T-helper 1 cell treated with Interleukin-12 subunit alpha and Interleukin-12 subunit beta and Interleukin-4 antibody, amounts not matched to agents 30 μg/mL and 1 μg/mL, for 36 hours (primary cell): Measurements from ENCODE around the gene ARHGEF10L.

ENCODE experiments used
- H3K27ac Mint-ChIP-seq: one replicate; pipeline ENCODE4 v1.8.0; 2021; ENCODE audit warnings: mild to moderate bottlenecking, mixed read lengths
- H3K27me3 Mint-ChIP-seq: one replicate; pipeline ENCODE4 v1.8.0; 2021; ENCODE audit warnings: low read depth, mixed read lengths
- H3K36me3 Mint-ChIP-seq: one replicate; pipeline ENCODE4 v1.8.0; 2021; ENCODE audit warnings: low read depth, mixed read lengths
- H3K4me1 Mint-ChIP-seq: one replicate; pipeline ENCODE4 v1.8.0; 2021; ENCODE audit warnings: low read depth, mixed read lengths
- H3K4me3 Mint-ChIP-seq: one replicate; pipeline ENCODE4 v1.8.0; 2021; ENCODE audit warnings: mild to moderate bottlenecking, moderate library complexity, mixed read lengths
- H3K9me3 Mint-ChIP-seq: one replicate; pipeline ENCODE4 v1.8.0; 2021; ENCODE audit warnings: mixed read lengths

The ARHGEF10L gene

GRCh38 chr1:17531682-17532487, 7.6 kb upstream of the ARHGEF10L start:
- no peaks in the 10 kb centered on the region for H3K36me3 Mint-ChIP-seq
- H3K4me3 Mint-ChIP-seq: no peak overlapping the region
- H3K4me1 Mint-ChIP-seq: no peaks in the 10 kb centered on the region
- H3K9me3 Mint-ChIP-seq: no peaks in the 10 kb centered on the region
- no peak overlapping the region for H3K27ac Mint-ChIP-seq
- H3K27me3 Mint-ChIP-seq: peaks cover 5% of the 10 kb centered on the region

DNA sequence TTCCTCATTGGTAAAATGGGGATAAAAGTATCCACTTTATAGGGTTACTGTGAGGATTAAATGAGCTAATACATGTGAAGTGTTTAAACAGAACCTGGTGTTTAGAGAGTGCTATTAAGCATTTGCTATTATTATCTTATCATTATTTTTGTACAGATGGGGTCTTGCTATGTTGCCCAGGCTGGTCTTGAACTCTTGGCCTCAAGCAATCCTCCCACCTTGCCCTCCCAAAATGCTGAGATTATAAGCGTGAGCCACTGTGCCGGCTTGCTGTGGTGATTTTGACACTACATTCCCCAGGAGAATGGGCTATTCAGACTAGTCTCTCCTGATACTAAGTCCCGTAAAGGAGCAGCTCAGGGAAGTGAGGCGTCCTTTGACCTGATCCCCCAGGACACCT, 6.3 kb upstream of the ARHGEF10L start:
- Mint-ChIP-seq H3K9me3 (no peaks in the 10 kb centered on the region), H3K4me1 (no peaks in the 10 kb centered on the region), H3K27ac (no peak overlapping the region), H3K4me3 (no peak overlapping the region), H3K27me3 (peaks cover 15% of the 10 kb centered on the region), H3K36me3 (no peaks in the 10 kb centered on the region)

DNA sequence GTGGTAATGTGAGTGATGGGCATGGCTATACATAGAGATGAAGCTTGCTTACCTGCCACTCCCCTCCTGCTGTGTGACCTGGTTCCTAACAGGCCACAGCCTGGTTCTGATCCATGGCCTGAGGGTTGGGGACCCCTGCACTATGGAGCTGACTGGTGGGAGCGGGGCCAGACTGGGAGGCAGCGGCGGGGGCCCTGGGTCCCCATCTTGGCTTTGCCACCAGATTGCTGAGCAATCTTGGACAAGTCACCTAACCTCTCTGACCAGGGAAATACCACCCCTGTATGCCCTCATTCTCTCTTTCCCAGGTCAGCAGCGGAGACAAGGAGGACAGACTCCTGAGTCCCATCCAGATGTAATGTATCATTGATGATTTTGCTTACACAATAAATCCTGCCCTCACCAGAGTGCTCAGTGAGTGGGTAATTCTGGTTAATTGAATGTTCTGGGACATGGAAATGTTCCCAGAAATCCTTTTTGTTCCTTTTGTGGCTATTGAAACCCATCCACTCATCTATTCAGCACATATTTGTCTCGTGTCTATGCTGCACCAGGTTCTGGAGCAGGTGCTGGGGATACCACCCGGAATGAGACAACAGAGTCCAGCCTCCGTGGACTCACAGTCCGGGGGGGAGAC, 4.1 kb upstream of the ARHGEF10L start:
- no peak overlapping the region for H3K4me3 Mint-ChIP-seq
- H3K9me3 Mint-ChIP-seq: no peaks in the 10 kb centered on the region
- H3K27ac Mint-ChIP-seq: no peak overlapping the region
- no peaks in the 10 kb centered on the region for H3K36me3 Mint-ChIP-seq
- H3K27me3 Mint-ChIP-seq: peaks cover 32% of the 10 kb centered on the region
- peaks cover 2% of the 10 kb centered on the region for H3K4me1 Mint-ChIP-seq

- Mint-ChIP-seq H3K4me3 (no peak overlapping the region), H3K27ac (no peak overlapping the region), H3K27me3 (peaks cover 47% of the 10 kb centered on the region), H3K9me3 (no peaks in the 10 kb centered on the region), H3K4me1 (peaks cover 7% of the 10 kb centered on the region), H3K36me3 (no peaks in the 10 kb centered on the region)
Measured at GRCh38 chr1:17538010-17538409, 1.5 kb upstream of the ARHGEF10L start.

GRCh38 chr1:17538428-17539117, 925 bp upstream of the ARHGEF10L start:
- Mint-ChIP-seq H3K27ac (no peak overlapping the region), H3K27me3 (peaks cover 47% of the 10 kb centered on the region), H3K9me3 (no peaks in the 10 kb centered on the region), H3K4me3 (no peak overlapping the region), H3K4me1 (peaks cover 7% of the 10 kb centered on the region), H3K36me3 (no peaks in the 10 kb centered on the region)

GRCh38 chr1:17539118-17539476, 401 bp upstream of the ARHGEF10L start:
- no peak overlapping the region for H3K4me3 Mint-ChIP-seq
- peaks cover 7% of the 10 kb centered on the region for H3K4me1 Mint-ChIP-seq
- no peaks in the 10 kb centered on the region for H3K9me3 Mint-ChIP-seq
- peaks cover 47% of the 10 kb centered on the region for H3K27me3 Mint-ChIP-seq
- no peak overlapping the region for H3K27ac Mint-ChIP-seq
- no peaks in the 10 kb centered on the region for H3K36me3 Mint-ChIP-seq

- no peaks in the 10 kb centered on the region for H3K36me3 Mint-ChIP-seq
- H3K4me1 Mint-ChIP-seq: peaks cover 7% of the 10 kb centered on the region
- no peaks in the 10 kb centered on the region for H3K9me3 Mint-ChIP-seq
- H3K4me3 Mint-ChIP-seq: no peak overlapping the region
- H3K27ac Mint-ChIP-seq: no peak overlapping the region
- H3K27me3 Mint-ChIP-seq: peaks cover 56% of the 10 kb centered on the region
Measured at GRCh38 chr1:17540255-17541001, 930 bp downstream of the ARHGEF10L start.

DNA sequence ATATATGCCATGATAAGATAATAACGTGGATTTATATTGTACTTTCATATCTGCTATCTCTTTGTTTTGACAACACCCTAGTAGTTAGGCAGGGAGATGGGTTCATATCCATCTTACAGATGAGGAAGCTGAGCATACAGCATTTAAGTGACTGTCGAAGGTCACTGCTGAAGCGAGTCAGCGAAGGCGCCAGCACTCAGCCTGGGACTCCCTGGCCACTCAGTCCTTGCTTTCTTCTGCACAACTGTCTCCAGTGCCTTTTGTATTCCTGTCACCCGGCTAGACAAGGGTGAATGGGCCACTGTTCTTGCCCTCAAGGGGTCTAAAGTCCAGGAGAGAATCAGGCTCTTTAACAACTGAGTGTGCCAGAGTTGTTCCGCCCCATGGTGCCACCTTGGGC, 3.1 kb downstream of the ARHGEF10L start:
- Mint-ChIP-seq H3K36me3 (no peaks in the 10 kb centered on the region), H3K27me3 (peaks cover 47% of the 10 kb centered on the region), H3K4me3 (no peak overlapping the region), H3K4me1 (peaks cover 7% of the 10 kb centered on the region), H3K27ac (no peak overlapping the region), H3K9me3 (no peaks in the 10 kb centered on the region)

DNA sequence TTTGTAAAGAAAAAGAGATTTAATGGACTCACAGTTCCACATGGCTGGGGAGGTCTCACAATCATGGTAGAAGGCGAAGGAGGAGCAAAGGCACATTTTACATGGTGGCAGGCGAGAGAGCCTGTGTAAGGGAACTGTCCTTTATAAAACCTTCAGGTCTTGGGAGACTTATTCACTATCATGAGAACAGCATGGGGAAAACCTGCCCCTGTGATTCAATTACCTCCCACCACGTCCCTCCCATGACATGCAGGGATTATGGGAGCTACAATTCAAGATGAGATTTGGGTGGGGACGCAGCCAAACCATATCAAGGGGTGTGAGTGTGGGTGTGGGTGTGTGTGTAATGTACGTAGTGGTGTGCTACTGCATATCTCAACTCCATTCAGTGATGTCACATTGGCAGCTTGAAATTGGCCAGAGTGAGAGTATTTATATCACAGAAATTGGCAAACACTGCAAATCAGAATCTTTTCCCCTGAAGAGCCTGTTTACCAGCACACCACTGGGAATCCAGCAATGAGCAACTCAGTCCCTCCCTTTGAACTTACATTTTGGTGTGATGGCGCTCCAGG, 5.4 kb downstream of the ARHGEF10L start:
- peaks cover 38% of the 10 kb centered on the region for H3K27me3 Mint-ChIP-seq
- no peak overlapping the region for H3K27ac Mint-ChIP-seq
- H3K4me3 Mint-ChIP-seq: no peak overlapping the region
- H3K9me3 Mint-ChIP-seq: no peaks in the 10 kb centered on the region
- no peaks in the 10 kb centered on the region for H3K36me3 Mint-ChIP-seq
- peaks cover 5% of the 10 kb centered on the region for H3K4me1 Mint-ChIP-seq

DNA sequence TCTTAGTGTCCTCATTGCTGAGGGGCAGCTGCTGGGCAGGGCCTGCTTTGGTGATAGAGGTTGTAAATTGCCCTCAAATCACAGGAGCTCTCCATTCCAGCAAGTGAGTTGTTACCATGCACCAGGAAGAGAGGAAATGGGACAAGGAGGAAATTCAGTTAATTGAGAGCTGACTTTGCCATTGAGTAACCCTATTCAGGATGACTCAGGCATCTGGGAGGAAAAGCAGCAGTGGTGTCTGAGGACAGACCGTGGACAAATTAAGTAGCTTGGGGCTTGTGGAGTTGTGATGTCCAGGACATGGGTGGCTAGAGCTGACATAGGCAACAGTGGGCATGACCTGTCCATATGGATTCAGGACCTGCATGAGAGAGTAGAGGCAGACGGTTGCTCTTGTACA, 5.9 kb downstream of the ARHGEF10L start:
- Mint-ChIP-seq H3K9me3 (no peaks in the 10 kb centered on the region), H3K4me3 (no peak overlapping the region), H3K36me3 (no peaks in the 10 kb centered on the region), H3K27ac (no peak overlapping the region), H3K4me1 (peaks cover 5% of the 10 kb centered on the region), H3K27me3 (peaks cover 36% of the 10 kb centered on the region)

DNA sequence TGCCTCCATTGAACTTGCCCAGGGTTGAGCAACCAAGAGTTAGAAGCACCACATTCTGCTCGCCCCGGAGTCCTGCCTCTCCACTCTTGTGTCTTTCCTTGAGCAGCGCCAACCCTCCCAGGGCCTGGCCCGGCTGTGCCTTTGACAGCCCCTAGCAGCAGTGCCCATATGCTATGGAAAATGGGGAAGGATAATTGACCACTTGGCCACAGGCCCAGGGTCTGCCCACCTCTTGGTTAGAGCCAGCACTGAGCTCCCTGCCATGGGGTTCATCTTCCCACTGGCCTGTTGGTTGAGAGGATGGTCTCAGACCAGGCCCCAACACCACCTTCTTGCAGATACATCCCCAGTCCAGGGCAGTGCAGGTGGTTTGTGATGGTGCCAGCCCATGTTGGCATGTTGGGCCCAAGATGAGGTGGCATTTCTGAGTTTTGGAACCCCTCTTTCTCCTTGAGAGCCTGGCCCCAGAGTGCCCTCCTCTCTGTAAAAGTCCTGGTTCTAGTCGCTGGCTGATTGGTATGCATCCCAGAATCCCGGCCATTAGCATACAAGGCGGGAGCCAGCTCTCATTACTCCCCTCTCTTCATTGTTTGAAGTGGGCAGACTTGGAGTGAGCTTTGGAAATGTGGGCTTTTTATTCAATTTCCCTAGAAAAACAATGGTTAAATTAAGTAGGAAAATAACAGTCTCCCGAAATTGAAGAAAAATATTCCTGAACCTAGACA, 7.6 kb downstream of the ARHGEF10L start:
- Mint-ChIP-seq H3K9me3 (no peaks in the 10 kb centered on the region), H3K36me3 (no peaks in the 10 kb centered on the region), H3K4me1 (no peaks in the 10 kb centered on the region), H3K4me3 (no peak overlapping the region), H3K27me3 (peaks cover 28% of the 10 kb centered on the region), H3K27ac (no peak overlapping the region)

DNA sequence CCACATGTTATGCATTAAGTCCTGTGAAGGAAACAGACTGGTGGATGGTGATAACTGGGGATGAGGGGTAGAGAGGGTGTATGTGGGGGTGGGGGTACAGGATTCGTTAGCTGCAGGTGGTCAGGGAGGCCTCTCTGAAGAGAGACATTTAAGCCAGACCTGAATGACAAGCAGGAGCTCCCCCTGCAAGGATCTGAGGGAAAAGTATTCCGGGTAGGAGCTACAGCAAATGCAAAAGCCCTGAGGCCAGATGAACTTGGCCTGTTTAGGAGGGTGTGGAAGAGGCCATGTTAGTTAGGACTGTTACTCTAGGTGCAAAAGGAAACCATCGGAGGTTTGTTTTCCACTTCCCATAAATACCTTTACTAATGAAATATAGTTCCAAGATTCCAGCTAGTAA, 9.9 kb downstream of the ARHGEF10L start:
- Mint-ChIP-seq H3K36me3 (no peaks in the 10 kb centered on the region), H3K27ac (no peak overlapping the region), H3K27me3 (peaks cover 27% of the 10 kb centered on the region), H3K4me1 (no peaks in the 10 kb centered on the region), H3K9me3 (no peaks in the 10 kb centered on the region), H3K4me3 (no peak overlapping the region)

DNA sequence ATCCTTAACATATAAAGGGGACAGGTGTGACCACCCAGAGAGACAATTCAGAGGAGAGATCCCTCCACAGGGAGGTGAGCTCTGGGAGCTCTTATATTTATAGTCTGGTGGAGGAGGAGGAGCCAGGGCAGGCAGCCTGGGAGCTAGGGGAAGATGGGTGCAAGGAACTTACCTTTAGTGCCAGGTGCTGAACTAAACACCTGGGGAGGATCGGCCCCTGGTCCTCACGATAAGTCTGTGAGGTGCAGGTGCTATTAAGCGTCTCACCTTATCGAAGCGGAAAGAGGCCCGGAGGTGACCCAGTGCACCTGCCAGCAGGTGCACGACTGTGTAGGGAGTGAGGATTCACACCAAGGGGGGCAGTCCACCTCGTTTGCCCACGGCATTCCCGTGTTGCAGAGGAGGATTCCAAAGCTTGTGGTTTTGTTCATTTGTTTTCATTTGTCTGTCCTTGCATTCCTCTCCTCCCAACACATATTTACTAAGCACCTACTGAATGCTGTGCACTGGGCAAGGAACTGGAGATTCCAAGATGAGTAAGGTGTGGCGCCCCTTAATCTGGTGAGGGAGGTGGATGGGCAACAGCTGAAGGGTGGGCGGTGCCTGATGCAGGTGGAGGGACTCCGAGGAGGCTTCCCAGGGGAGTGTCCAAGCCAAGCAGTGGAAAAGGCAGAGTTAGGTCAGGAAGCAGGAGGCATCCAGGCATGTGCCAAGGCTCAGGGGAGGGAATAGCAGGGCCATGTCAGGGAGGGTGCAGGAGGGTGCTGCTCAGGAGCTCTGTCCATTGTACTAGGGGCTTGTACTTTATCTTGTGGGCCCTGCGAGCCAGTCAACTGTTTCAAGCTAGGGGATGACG, 11.5 kb downstream of the ARHGEF10L start:
- H3K36me3 Mint-ChIP-seq: no peaks in the 10 kb centered on the region
- H3K27me3 Mint-ChIP-seq: peaks cover 18% of the 10 kb centered on the region
- H3K9me3 Mint-ChIP-seq: no peaks in the 10 kb centered on the region
- H3K4me3 Mint-ChIP-seq: no peak overlapping the region
- no peaks in the 10 kb centered on the region for H3K4me1 Mint-ChIP-seq
- H3K27ac Mint-ChIP-seq: no peak overlapping the region
